ENCODE data around the gene PHLDA2. TPM values are rescaled to one million over a fixed set of nuclear protein-coding genes. Genes with fewer than 3 reads are reported as not detected.

The PHLDA2 gene
- total RNA-seq, 1 experiment from 2014 or later, result 33.7 TPM

DNA sequence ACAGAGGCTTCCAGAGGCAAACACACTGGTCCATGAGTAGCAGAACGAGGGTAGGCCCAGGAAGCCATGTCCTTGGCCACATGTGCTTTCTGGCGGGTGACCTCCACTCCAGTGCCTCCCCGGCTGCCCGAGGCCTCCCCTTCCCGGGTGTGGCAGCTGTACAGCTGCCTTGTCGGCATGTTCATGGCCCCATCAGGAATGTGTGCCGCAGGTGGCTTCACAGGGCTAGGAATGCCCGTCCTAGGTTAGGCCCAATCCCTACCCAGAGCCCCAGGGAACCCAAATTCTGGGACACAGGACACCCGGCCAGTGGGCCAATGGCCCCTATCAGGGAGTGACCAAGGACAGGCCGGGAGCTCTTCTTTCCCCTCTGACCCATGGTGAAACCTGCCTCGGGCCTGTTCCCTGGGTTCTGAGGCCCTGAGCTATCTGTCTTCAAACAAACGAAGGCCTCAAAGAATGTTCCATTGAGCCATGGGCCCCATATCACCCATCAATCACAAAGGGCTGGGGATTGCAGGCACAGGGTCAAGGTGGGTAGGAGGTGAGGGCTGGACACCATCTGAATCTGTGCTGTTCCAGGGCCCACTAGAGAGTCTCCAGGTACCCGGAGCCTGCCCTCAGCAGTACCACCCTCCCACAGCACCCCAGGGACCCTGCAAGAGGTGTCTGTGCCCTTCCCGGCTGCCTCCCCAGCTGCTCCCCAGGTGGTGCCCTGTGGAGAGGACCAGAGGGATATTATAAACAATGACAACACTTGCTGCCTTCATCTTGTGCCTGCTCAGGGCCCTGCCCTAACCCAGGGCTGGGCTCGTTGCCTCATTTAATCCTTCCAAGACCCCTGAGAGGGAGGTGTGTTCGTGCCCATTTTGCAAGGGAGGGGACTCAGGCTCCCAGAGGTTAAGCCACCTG is 39.6 kb downstream of the PHLDA2 start:
- ChIA-PET POLR2A (ENCODE audit: low non-redundant PET) (no interaction called here), CTCF (interaction anchor here (5.8 kb wide), 1 partner anchor 358 kb away, joined by 52 read pairs; no protein-coding TSS in a partner anchor)
- intact Hi-C loops (cut with micrococcal nuclease; ENCODE audit: unreplicated experiment), result loop anchor here (5.0 kb wide), 2 partner anchors 187 to 462 kb away; no protein-coding TSS in a partner anchor
- Histone ChIP-seq H3K9me3 (ENCODE audit: low read depth, low read length, poor library complexity, severe bottlenecking) (no peaks in the 10 kb centered on the region), H3K36me3 (ENCODE audit: insufficient read depth, low read length, poor library complexity, severe bottlenecking) (no peaks in the 10 kb centered on the region), H3K27ac (ENCODE audit: low read depth, low read length, poor library complexity, severe bottlenecking) (no peak overlapping the region), H3K27me3 (replicated peaks; ENCODE audit: insufficient read depth, low read depth, low read length, poor library complexity) (peaks cover 3% of the 10 kb centered on the region), H3K4me1 (ENCODE audit: insufficient read depth, low read length, poor library complexity, severe bottlenecking) (peaks cover 19% of the 10 kb centered on the region), H3K4me3 (ENCODE audit: low read depth, low read length, poor library complexity, severe bottlenecking) (no peak overlapping the region)
- BruUV-seq (replicated peaks), result no TSS peak
- DNase-seq (ENCODE audit: low spot score), result no peak
- TF ChIP-seq, protein P1, sequence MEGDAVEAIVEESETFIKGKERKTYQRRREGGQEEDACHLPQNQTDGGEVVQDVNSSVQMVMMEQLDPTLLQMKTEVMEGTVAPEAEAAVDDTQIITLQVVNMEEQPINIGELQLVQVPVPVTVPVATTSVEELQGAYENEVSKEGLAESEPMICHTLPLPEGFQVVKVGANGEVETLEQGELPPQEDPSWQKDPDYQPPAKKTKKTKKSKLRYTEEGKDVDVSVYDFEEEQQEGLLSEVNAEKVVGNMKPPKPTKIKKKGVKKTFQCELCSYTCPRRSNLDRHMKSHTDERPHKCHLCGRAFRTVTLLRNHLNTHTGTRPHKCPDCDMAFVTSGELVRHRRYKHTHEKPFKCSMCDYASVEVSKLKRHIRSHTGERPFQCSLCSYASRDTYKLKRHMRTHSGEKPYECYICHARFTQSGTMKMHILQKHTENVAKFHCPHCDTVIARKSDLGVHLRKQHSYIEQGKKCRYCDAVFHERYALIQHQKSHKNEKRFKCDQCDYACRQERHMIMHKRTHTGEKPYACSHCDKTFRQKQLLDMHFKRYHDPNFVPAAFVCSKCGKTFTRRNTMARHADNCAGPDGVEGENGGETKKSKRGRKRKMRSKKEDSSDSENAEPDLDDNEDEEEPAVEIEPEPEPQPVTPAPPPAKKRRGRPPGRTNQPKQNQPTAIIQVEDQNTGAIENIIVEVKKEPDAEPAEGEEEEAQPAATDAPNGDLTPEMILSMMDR (conservative IDR thresholded peaks at IDR 0.05; ENCODE audit: low read depth, low read length), result no peak
- no peak for TF ChIP-seq EZH2 (IDR thresholded peaks at IDR 0.05; ENCODE audit: borderline replicate concordance, low read depth, low read length, poor library complexity, severe bottlenecking)

DNA sequence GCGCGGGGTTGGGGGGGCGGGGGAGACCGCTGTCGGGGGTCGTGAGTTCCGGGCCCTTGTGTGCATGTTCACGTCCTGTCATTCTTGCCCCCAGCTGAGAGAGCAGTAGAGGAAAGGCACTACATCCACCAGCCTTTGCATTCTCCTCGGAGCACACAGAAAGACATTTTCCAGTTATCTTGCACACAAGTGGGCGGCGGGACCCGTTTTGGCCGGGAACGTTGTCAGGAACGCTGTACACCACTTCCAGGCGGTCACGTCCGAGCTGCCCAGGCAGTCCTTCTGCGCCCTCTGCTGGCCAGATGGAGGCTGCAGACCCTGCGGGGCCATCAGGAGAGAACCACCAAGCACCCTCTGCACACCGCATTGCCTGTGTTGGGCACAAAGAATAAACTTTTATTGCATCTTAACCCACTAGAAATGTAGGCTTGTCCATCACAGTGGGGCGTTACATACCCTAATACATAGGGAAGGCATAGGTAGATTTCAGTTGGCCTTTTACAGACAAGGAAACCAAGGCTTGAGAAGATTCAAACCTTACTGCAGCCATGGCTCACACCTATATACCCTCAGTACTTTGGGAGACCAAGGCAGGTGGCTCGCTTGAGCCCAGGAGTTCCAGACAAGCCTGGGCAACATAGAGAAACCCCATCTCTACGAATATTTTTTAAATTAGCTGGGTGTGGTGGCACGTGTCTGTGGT is 40.8 kb downstream of the PHLDA2 start:
- TF ChIP-seq, protein P1 (conservative IDR thresholded peaks at IDR 0.05; ENCODE audit: low read depth, low read length), result peak; percentile 95
- TF ChIP-seq EZH2 (IDR thresholded peaks at IDR 0.05; ENCODE audit: borderline replicate concordance, low read depth, low read length, poor library complexity, severe bottlenecking), result no peak
- Histone ChIP-seq H3K27me3 (replicated peaks; ENCODE audit: insufficient read depth, low read depth, low read length, poor library complexity) (peaks cover 12% of the 10 kb centered on the region), H3K4me1 (ENCODE audit: insufficient read depth, low read length, poor library complexity, severe bottlenecking) (peaks cover 19% of the 10 kb centered on the region), H3K4me3 (ENCODE audit: low read depth, low read length, poor library complexity, severe bottlenecking) (no peak overlapping the region), H3K36me3 (ENCODE audit: insufficient read depth, low read length, poor library complexity, severe bottlenecking) (no peaks in the 10 kb centered on the region), H3K9me3 (ENCODE audit: low read depth, low read length, poor library complexity, severe bottlenecking) (no peaks in the 10 kb centered on the region), H3K27ac (ENCODE audit: low read depth, low read length, poor library complexity, severe bottlenecking) (no peak overlapping the region)
- POLR2A ChIA-PET (ENCODE audit: low non-redundant PET), result no interaction called here
- BruUV-seq (replicated peaks), result no TSS peak
- intact Hi-C loops (cut with micrococcal nuclease; ENCODE audit: unreplicated experiment), result loop anchor here (1.0 to 5.0 kb wide), 2 partner anchors 186 to 355 kb away; no protein-coding TSS in a partner anchor
- CTCF ChIA-PET, result interaction anchor here (0.6 to 5.8 kb wide), 3 partner anchors 306 to 357 kb away, joined by 3 to 52 read pairs (median 5); no protein-coding TSS in a partner anchor
- DNase-seq (ENCODE audit: low spot score), result peak; percentile 88

DNA sequence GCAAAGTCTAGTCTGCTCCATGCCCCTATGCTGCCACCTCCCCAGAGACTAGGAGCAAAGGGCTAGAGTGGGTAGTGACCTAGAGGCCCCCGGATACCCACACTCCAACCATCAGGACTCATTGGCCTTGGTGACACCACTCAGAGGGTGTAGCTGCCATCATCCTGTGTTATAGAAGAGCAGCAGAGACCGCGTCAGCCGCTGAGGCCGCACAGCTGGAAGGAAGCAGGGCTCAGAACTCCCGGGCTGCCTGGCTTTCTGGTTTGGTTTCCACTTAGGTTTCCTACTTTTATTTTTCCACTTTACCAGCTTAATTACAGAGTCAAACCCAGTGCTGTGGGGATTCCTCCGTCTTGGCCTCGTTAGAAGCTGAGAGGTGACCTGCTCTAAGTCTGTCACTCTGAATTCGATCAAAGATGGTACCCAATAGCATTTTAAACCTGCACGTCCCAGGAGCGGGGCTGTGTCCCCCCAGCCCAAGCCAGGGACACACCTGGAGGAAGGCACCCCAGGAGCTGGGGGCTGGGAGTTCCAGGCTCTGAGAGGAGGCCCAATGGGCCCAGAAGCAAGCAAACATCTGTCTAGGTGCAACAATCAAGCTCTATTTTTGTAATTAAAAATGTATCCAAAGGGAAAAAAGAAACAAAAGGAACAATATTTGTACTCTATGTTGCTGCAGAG is 41.6 kb downstream of the PHLDA2 start:
- TF ChIP-seq, protein P1 (conservative IDR thresholded peaks at IDR 0.05; ENCODE audit: low read depth, low read length), result no peak
- no peak for TF ChIP-seq EZH2 (IDR thresholded peaks at IDR 0.05; ENCODE audit: borderline replicate concordance, low read depth, low read length, poor library complexity, severe bottlenecking)
- peaks cover 12% of the 10 kb centered on the region for H3K27me3 ChIP-seq (replicated peaks; ENCODE audit: insufficient read depth, low read depth, low read length, poor library complexity)
- ChIA-PET CTCF (interaction anchor here (0.6 to 5.8 kb wide), 3 partner anchors 305 to 356 kb away, joined by 3 to 52 read pairs (median 5); no protein-coding TSS in a partner anchor), POLR2A (ENCODE audit: low non-redundant PET) (no interaction called here)
- no peak for DNase-seq (ENCODE audit: low spot score)
- intact Hi-C loops (cut with micrococcal nuclease; ENCODE audit: unreplicated experiment), result loop anchor here (1.0 to 5.0 kb wide), 2 partner anchors 185 to 354 kb away; no protein-coding TSS in a partner anchor
- H3K9me3 ChIP-seq (ENCODE audit: low read depth, low read length, poor library complexity, severe bottlenecking), result no peaks in the 10 kb centered on the region
- peaks cover 19% of the 10 kb centered on the region for H3K4me1 ChIP-seq (ENCODE audit: insufficient read depth, low read length, poor library complexity, severe bottlenecking)
- BruUV-seq (replicated peaks), result no TSS peak
- H3K4me3 ChIP-seq (ENCODE audit: low read depth, low read length, poor library complexity, severe bottlenecking), result no peak overlapping the region
- H3K36me3 ChIP-seq (ENCODE audit: insufficient read depth, low read length, poor library complexity, severe bottlenecking), result no peaks in the 10 kb centered on the region
- H3K27ac ChIP-seq (ENCODE audit: low read depth, low read length, poor library complexity, severe bottlenecking), result no peak overlapping the region

Data from A673 (cell line).